ENCODE measurements around the gene CELSR1. TPM values are rescaled to one million over a fixed set of nuclear protein-coding genes. Genes with fewer than 3 reads are reported as not detected.

CELSR1 gene
- total RNA-seq, 3 donors from 2014 or later: 0.22 to 0.63 (median 0.38) TPM

GRCh38 chr22:46381142-46381541 is 156.3 kb downstream of the CELSR1 start:
- no peaks in the 10 kb centered on the region for H3K36me3 Mint-ChIP-seq (ENCODE audit: insufficient read depth)
- no peaks in the 10 kb centered on the region for H3K27me3 Mint-ChIP-seq (ENCODE audit: low read depth)
- peaks cover 4% of the 10 kb centered on the region for H3K9me3 Mint-ChIP-seq
- no peak overlapping the region for H3K4me3 Mint-ChIP-seq
- no peak for DNase-seq
- no peaks in the 10 kb centered on the region for H3K4me1 Mint-ChIP-seq (ENCODE audit: low read depth)
- ATAC-seq: no peak

GRCh38 chr22:46380581-46380980 is 156.8 kb downstream of the CELSR1 start:
- Mint-ChIP-seq H3K9me3 (peaks cover 10% of the 10 kb centered on the region), H3K36me3 (ENCODE audit: insufficient read depth) (peaks cover 4% of the 10 kb centered on the region), H3K27me3 (ENCODE audit: low read depth) (no peaks in the 10 kb centered on the region), H3K4me1 (ENCODE audit: low read depth) (peaks cover 2% of the 10 kb centered on the region), H3K4me3 (no peak overlapping the region)
- DNase-seq: no peak
- ATAC-seq: no peak

- Mint-ChIP-seq H3K4me3 (no peak overlapping the region), H3K27me3 (ENCODE audit: low read depth) (no peaks in the 10 kb centered on the region), H3K9me3 (peaks cover 11% of the 10 kb centered on the region), H3K36me3 (ENCODE audit: insufficient read depth) (peaks cover 4% of the 10 kb centered on the region), H3K4me1 (ENCODE audit: low read depth) (peaks cover 2% of the 10 kb centered on the region)
- DNase-seq: no peak
- ATAC-seq: no peak
These were observed 157.4 kb downstream of the CELSR1 start for GRCh38 chr22:46380069-46380468.

- H3K4me1 Mint-ChIP-seq (ENCODE audit: low read depth): peaks cover 5% of the 10 kb centered on the region
- no peak overlapping the region for H3K4me3 Mint-ChIP-seq
- DNase-seq (no peak), ATAC-seq (no peak)
- H3K27me3 Mint-ChIP-seq (ENCODE audit: low read depth): no peaks in the 10 kb centered on the region
- peaks cover 4% of the 10 kb centered on the region for H3K36me3 Mint-ChIP-seq (ENCODE audit: insufficient read depth)
- peaks cover 11% of the 10 kb centered on the region for H3K9me3 Mint-ChIP-seq
These were observed 158.1 kb downstream of the CELSR1 start for GRCh38 chr22:46379066-46379930.

GRCh38 chr22:46378426-46379065 is 158.9 kb downstream of the CELSR1 start:
- H3K9me3 Mint-ChIP-seq: peaks cover 11% of the 10 kb centered on the region
- H3K4me1 Mint-ChIP-seq (ENCODE audit: low read depth): peaks cover 12% of the 10 kb centered on the region
- H3K27me3 Mint-ChIP-seq (ENCODE audit: low read depth): no peaks in the 10 kb centered on the region
- peaks cover 4% of the 10 kb centered on the region for H3K36me3 Mint-ChIP-seq (ENCODE audit: insufficient read depth)
- DNase-seq (no peak), ATAC-seq (no peak)
- no peak overlapping the region for H3K4me3 Mint-ChIP-seq

GRCh38 chr22:46377525-46378425 is 159.6 kb downstream of the CELSR1 start:
- DNase-seq: no peak
- Mint-ChIP-seq H3K4me3 (no peak overlapping the region), H3K9me3 (peaks cover 11% of the 10 kb centered on the region), H3K4me1 (ENCODE audit: low read depth) (peaks cover 16% of the 10 kb centered on the region), H3K36me3 (ENCODE audit: insufficient read depth) (peaks cover 4% of the 10 kb centered on the region), H3K27me3 (ENCODE audit: low read depth) (peaks cover 3% of the 10 kb centered on the region)
- no peak for ATAC-seq

GRCh38 chr22:46376908-46377524 is 160.4 kb downstream of the CELSR1 start:
- DNase-seq: no peak
- peaks cover 20% of the 10 kb centered on the region for H3K4me1 Mint-ChIP-seq (ENCODE audit: low read depth)

GRCh38 chr22:46376111-46376510 is 161.3 kb downstream of the CELSR1 start:
- Mint-ChIP-seq H3K4me3 (no peak overlapping the region), H3K9me3 (peaks cover 11% of the 10 kb centered on the region), H3K27me3 (ENCODE audit: low read depth) (peaks cover 4% of the 10 kb centered on the region), H3K4me1 (ENCODE audit: low read depth) (peaks cover 26% of the 10 kb centered on the region), H3K36me3 (ENCODE audit: insufficient read depth) (peaks cover 4% of the 10 kb centered on the region)
- ATAC-seq: no peak
- DNase-seq: no peak

More at GRCh38 chr22:46376908-46377524, 160.4 kb downstream of the CELSR1 start:
- Mint-ChIP-seq H3K36me3 (ENCODE audit: insufficient read depth) (peaks cover 4% of the 10 kb centered on the region), H3K9me3 (peaks cover 11% of the 10 kb centered on the region), H3K4me3 (no peak overlapping the region), H3K27me3 (ENCODE audit: low read depth) (peaks cover 4% of the 10 kb centered on the region)
- ATAC-seq: no peak

GRCh38 chr22:46374663-46375474 is 162.6 kb downstream of the CELSR1 start:
- peaks cover 4% of the 10 kb centered on the region for H3K36me3 Mint-ChIP-seq (ENCODE audit: insufficient read depth)
- H3K4me3 Mint-ChIP-seq: no peak overlapping the region
- ATAC-seq (no peak), DNase-seq (no peak)
- peaks cover 4% of the 10 kb centered on the region for H3K27me3 Mint-ChIP-seq (ENCODE audit: low read depth)
- peaks cover 38% of the 10 kb centered on the region for H3K4me1 Mint-ChIP-seq (ENCODE audit: low read depth)
- peaks cover 11% of the 10 kb centered on the region for H3K9me3 Mint-ChIP-seq

- H3K36me3 Mint-ChIP-seq (ENCODE audit: insufficient read depth): peaks cover 4% of the 10 kb centered on the region
- DNase-seq (peak; percentile 17), ATAC-seq (peak; percentile 55)
- peak overlapping the region; percentile 16 for H3K4me3 Mint-ChIP-seq
- peaks cover 40% of the 10 kb centered on the region for H3K4me1 Mint-ChIP-seq (ENCODE audit: low read depth)
- peaks cover 11% of the 10 kb centered on the region for H3K9me3 Mint-ChIP-seq
- peaks cover 4% of the 10 kb centered on the region for H3K27me3 Mint-ChIP-seq (ENCODE audit: low read depth)
These were observed 163.3 kb downstream of the CELSR1 start for GRCh38 chr22:46373921-46374662.

- no peak for DNase-seq
- no peak for ATAC-seq
- peaks cover 11% of the 10 kb centered on the region for H3K9me3 Mint-ChIP-seq
- H3K4me3 Mint-ChIP-seq: no peak overlapping the region
- H3K4me1 Mint-ChIP-seq (ENCODE audit: low read depth): peaks cover 40% of the 10 kb centered on the region
- peaks cover 6% of the 10 kb centered on the region for H3K27me3 Mint-ChIP-seq (ENCODE audit: low read depth)
- H3K36me3 Mint-ChIP-seq (ENCODE audit: insufficient read depth): peaks cover 4% of the 10 kb centered on the region
These were observed 164.3 kb downstream of the CELSR1 start for GRCh38 chr22:46373159-46373558.

GRCh38 chr22:46372686-46373085 is 164.7 kb downstream of the CELSR1 start:
- Mint-ChIP-seq H3K9me3 (peaks cover 11% of the 10 kb centered on the region), H3K27me3 (ENCODE audit: low read depth) (peaks cover 6% of the 10 kb centered on the region), H3K36me3 (ENCODE audit: insufficient read depth) (peaks cover 4% of the 10 kb centered on the region), H3K4me1 (ENCODE audit: low read depth) (peaks cover 42% of the 10 kb centered on the region), H3K4me3 (no peak overlapping the region)
- DNase-seq (no peak), ATAC-seq (no peak)
